H9 (cell line): Measurements from ENCODE around the gene NHLH1. TPM values are rescaled to one million over a fixed set of nuclear protein-coding genes. Genes with fewer than 3 reads are reported as not detected.
A peak's percentile ranks its signal among the peaks of the same experiment; 100 is the strongest.

Experiments used
- DNase-seq: peaks from one replicate; pipeline ENCODE4 v3.0.0-alpha.2; 2017
- H2AFZ ChIP-seq: one replicate; pipeline ENCODE4 v1.6.1; 2013; ENCODE audit warnings: mild to moderate bottlenecking, low read length, control low read depth, moderate library complexity
- H2AK5ac ChIP-seq: 2 replicates; pipeline ENCODE4 v1.6.1; 2013; ENCODE audit warnings: low read length, control low read depth, mixed read lengths; ENCODE audit not compliant: insufficient read length
- H2BK120ac ChIP-seq: one replicate; pipeline ENCODE4 v1.6.1; 2013; ENCODE audit warnings: low read depth, mild to moderate bottlenecking, low read length, control low read depth, inconsistent platforms; ENCODE audit not compliant: poor library complexity, severe bottlenecking
- H2BK12ac ChIP-seq: 2 replicates; pipeline ENCODE4 v1.6.1; 2013; ENCODE audit warnings: low read length, control low read depth, mixed read lengths, low read depth; ENCODE audit not compliant: insufficient read length
- H2BK15ac ChIP-seq: 2 replicates; pipeline ENCODE4 v1.6.1; 2013; ENCODE audit warnings: low read depth, low read length, control low read depth
- H2BK20ac ChIP-seq: one replicate; pipeline ENCODE4 v1.6.1; 2013; ENCODE audit warnings: low read depth, mild to moderate bottlenecking, low read length, control low read depth, inconsistent platforms; ENCODE audit not compliant: poor library complexity, severe bottlenecking
- H2BK5ac ChIP-seq: 2 replicates; pipeline ENCODE4 v1.6.1; 2013; ENCODE audit warnings: low read length, control low read depth, mixed read lengths; ENCODE audit not compliant: insufficient read length
- H3K14ac ChIP-seq: 2 replicates; pipeline ENCODE4 v1.6.1; 2013; ENCODE audit warnings: low read length, control low read depth; ENCODE audit not compliant: insufficient read depth
- H3K18ac ChIP-seq: 2 replicates; pipeline ENCODE4 v1.6.1; 2013; ENCODE audit warnings: low read depth, mild to moderate bottlenecking, mixed read lengths, low read length, control low read depth; ENCODE audit not compliant: insufficient read length
- H3K23ac ChIP-seq: 2 replicates; pipeline ENCODE4 v1.6.1; 2013; ENCODE audit warnings: low read length, control low read depth, mixed read lengths, low read depth; ENCODE audit not compliant: insufficient read length
- H3K23me2 ChIP-seq: 2 replicates; pipeline ENCODE4 v1.6.1; 2013; ENCODE audit warnings: low read depth, mild to moderate bottlenecking, mixed read lengths, low read length, control low read depth; ENCODE audit not compliant: insufficient read length, poor library complexity, severe bottlenecking
- H3K27ac ChIP-seq: 2 replicates; pipeline ENCODE4 v1.5.1; 2013; ENCODE audit warnings: low read length, control low read depth, mixed read lengths, low read depth; ENCODE audit not compliant: insufficient read length
- H3K27me3 ChIP-seq: 2 replicates; pipeline ENCODE4 v1.6.1; 2013; ENCODE audit warnings: low read length, control low read depth, inconsistent platforms; ENCODE audit not compliant: insufficient read depth
- H3K4ac ChIP-seq: 2 replicates; pipeline ENCODE4 v1.6.1; 2013; ENCODE audit warnings: low read depth, mild to moderate bottlenecking, control low read depth, inconsistent platforms, low read length, moderate library complexity
- H3K4me1 ChIP-seq: 2 replicates; pipeline ENCODE4 v1.6.1; 2013; ENCODE audit warnings: low read length, control low read depth, inconsistent platforms; ENCODE audit not compliant: insufficient read depth
- H3K4me2 ChIP-seq: 2 replicates; pipeline ENCODE4 v1.6.1; 2013; ENCODE audit warnings: low read length, control low read depth, mixed read lengths; ENCODE audit not compliant: insufficient read length, insufficient read depth
- H3K56ac ChIP-seq: 2 replicates; pipeline ENCODE4 v1.6.1; 2013; ENCODE audit warnings: low read depth, mild to moderate bottlenecking, mixed read lengths, low read length, control low read depth; ENCODE audit not compliant: insufficient read length
- H3K79me1 ChIP-seq: 2 replicates; pipeline ENCODE4 v1.6.1; 2013; ENCODE audit warnings: low read depth, mild to moderate bottlenecking, moderate library complexity, low read length, control low read depth, inconsistent platforms; ENCODE audit not compliant: insufficient read depth, poor library complexity, severe bottlenecking
- H3K79me2 ChIP-seq: 2 replicates; pipeline ENCODE4 v1.6.1; 2013; ENCODE audit warnings: low read length, control low read depth, inconsistent platforms; ENCODE audit not compliant: insufficient read depth
- H3K9ac ChIP-seq: 2 replicates; pipeline ENCODE4 v1.6.1; 2013; ENCODE audit warnings: low read length, control low read depth, mixed read lengths; ENCODE audit not compliant: insufficient read length; ENCODE audit errors: extremely low read depth
- H3K9me3 ChIP-seq: one replicate; pipeline ENCODE4 v1.6.1; 2013; ENCODE audit warnings: low read depth, low read length, inconsistent platforms; ENCODE audit not compliant: control insufficient read depth
- H3T11ph ChIP-seq: one replicate; pipeline ENCODE4 v1.6.1; 2013; ENCODE audit warnings: mild to moderate bottlenecking, low read length, control low read depth, inconsistent platforms
- H4K20me1 ChIP-seq: one replicate; pipeline ENCODE4 v1.6.1; 2013; ENCODE audit not compliant: control insufficient read depth, insufficient read length, insufficient read depth
- H4K5ac ChIP-seq: 2 replicates; pipeline ENCODE4 v1.6.1; 2013; ENCODE audit warnings: low read depth, mild to moderate bottlenecking, mixed read lengths, low read length, control low read depth; ENCODE audit not compliant: insufficient read length
- H4K8ac ChIP-seq: replicated peaks from 2 replicates; pipeline ENCODE4 v1.6.1; 2013; ENCODE audit warnings: low read length, control low read depth, mixed read lengths, low read depth; ENCODE audit not compliant: insufficient read length
- H4K91ac ChIP-seq: 2 replicates; pipeline ENCODE4 v1.6.1; 2013; ENCODE audit warnings: low read depth, mild to moderate bottlenecking, moderate library complexity, mixed read lengths, low read length, control low read depth; ENCODE audit not compliant: insufficient read length
- H3K27ac Mint-ChIP-seq, 3 experiments: 2 replicates in 2 of 3; 3 replicates in 1 of 3; pipeline ENCODE4 v1.8.0; 2020 to 2021; ENCODE audit warnings: mixed read lengths in 3 of 3, mild to moderate bottlenecking in 1 of 3, moderate library complexity in 1 of 3
- H3K27me3 Mint-ChIP-seq: 2 replicates; pipeline ENCODE4 v1.8.0; 2021; ENCODE audit warnings: low read depth, mild to moderate bottlenecking, moderate library complexity, mixed read lengths
- H3K36me3 Mint-ChIP-seq, 3 experiments: 2 replicates in 2 of 3; 3 replicates in 1 of 3; pipeline ENCODE4 v1.8.0; 2020 to 2021; ENCODE audit warnings: low read depth in 3 of 3, mixed read lengths in 3 of 3; ENCODE audit not compliant: insufficient read depth in 1 of 3
- H3K4me1 Mint-ChIP-seq, 2 experiments: 2 replicates each; pipeline ENCODE4 v1.8.0; 2020; ENCODE audit warnings: mixed read lengths in 2 of 2
- H3K4me3 Mint-ChIP-seq, 2 experiments: 2 replicates in 1 of 2; 3 replicates in 1 of 2; pipeline ENCODE4 v1.8.0; 2020 to 2021; ENCODE audit warnings: mild to moderate bottlenecking in 2 of 2, mixed read lengths in 2 of 2, moderate library complexity in 1 of 2
- H3K9me3 Mint-ChIP-seq, 2 experiments: 2 replicates in 1 of 2; 3 replicates in 1 of 2; pipeline ENCODE4 v1.8.0; 2020; ENCODE audit warnings: mild to moderate bottlenecking in 2 of 2, mixed read lengths in 2 of 2, moderate library complexity in 1 of 2
- CTCF ChIP-seq: fragments of 200-600 bp; sonication (generic); conservative IDR thresholded peaks from 3 replicates; pipeline ENCODE4 v1.8.0; 2021; ENCODE audit warnings: antibody characterized with exemption, mild to moderate bottlenecking
- WGBS: extraction: QIAGEN DNeasy Blood & Tissue Kit; methylation state at CpG from one replicate; pipeline ENCODE4 v1.1.7; 2013; ENCODE audit warnings: missing lambda C conversion rate, low lambda C conversion rate, mixed read lengths; ENCODE audit not compliant: insufficient read length; ENCODE audit errors: extremely low coverage; 5-methylcytosine and 5-hydroxymethylcytosine counted together
- total RNA-seq: library from RNA; stranded (reverse); gene quantifications from 2 replicates; pipeline ENCODE4 v1.2.1, GENCODE V29; 2021

Gene NHLH1
- total RNA-seq, 1 experiment from 2014 or later, result 1.5 TPM

GRCh38 chr1:160400223-160400645 lies 33.4 kb downstream of the NHLH1 start, which contains the start of gene VANGL2:
Gene VANGL2 (plus strand): TSS chr1:160400564. CDS start chr1:160415838, 15,274 bp downstream.
- Mint-ChIP-seq H3K27ac (peak within 1 kb of the TSS; percentile 87 to 97 (median 93)), H3K9me3 (no peaks in the 10 kb centered on the region), H3K4me3 (peak within 1 kb of the TSS; percentile 91), H3K36me3 (peaks cover 0 to 3% (median 0%) of the 10 kb centered on the region in 3 experiments; a peak in 1 of 7 replicates), H3K4me1 (peaks cover 52 to 53% of the 10 kb centered on the region in 2 experiments), H3K27me3 (no peaks in the 10 kb centered on the region; the same call in 1 of the 2 replicates)
- peak within 1 kb of the TSS; percentile 15 for H2BK12ac ChIP-seq
- no peak within 1 kb of the TSS for H3K27ac ChIP-seq
- peak within 1 kb of the TSS; percentile 68 for H3K9ac ChIP-seq
- H3K4ac ChIP-seq, result no peak within 1 kb of the TSS; the same call in 1 of the 2 replicates
- H2BK5ac ChIP-seq, result no peak within 1 kb of the TSS
- no peak within 1 kb of the TSS for H4K91ac ChIP-seq
- H4K20me1 ChIP-seq, result no peaks in the 10 kb centered on the region
- H3K23ac ChIP-seq, result no peak within 1 kb of the TSS
- H2AK5ac ChIP-seq, result no peak within 1 kb of the TSS
- no CpG with 5 or more reads among the region's 34 CpGs for WGBS
- H3K14ac ChIP-seq, result peak within 1 kb of the TSS; percentile 80
- DNase-seq, result peak; percentile 89
- H4K8ac ChIP-seq, result no peak within 1 kb of the TSS
- H3K9me3 ChIP-seq, result no peaks in the 10 kb centered on the region
- H3K27me3 ChIP-seq, result no peaks in the 10 kb centered on the region
- no peak within 1 kb of the TSS for H3K56ac ChIP-seq
- H2BK15ac ChIP-seq, result no peak within 1 kb of the TSS
- peaks cover 27% of the 10 kb centered on the region; the same call in 1 of the 2 replicates for H3K4me1 ChIP-seq
- no peak within 1 kb of the TSS for H4K5ac ChIP-seq
- peak within 1 kb of the TSS; percentile 49 for H3K18ac ChIP-seq
- H3K79me1 ChIP-seq, result no peaks in the 10 kb centered on the region
- H3K79me2 ChIP-seq, result peaks cover 22% of the 10 kb centered on the region; the same call in 1 of the 2 replicates
- no peak within 1 kb of the TSS for H3T11ph ChIP-seq
- H2AFZ ChIP-seq, result no peak within 1 kb of the TSS
- peaks cover 17% of the 10 kb centered on the region for H3K23me2 ChIP-seq
- no peak; the same call in 2 of the 3 replicates for TF ChIP-seq CTCF
- peak within 1 kb of the TSS; percentile 76 for H2BK20ac ChIP-seq
- peak within 1 kb of the TSS; percentile 95 for H3K4me2 ChIP-seq
- no peak within 1 kb of the TSS for H2BK120ac ChIP-seq
